Keratinocyte (primary cell): ENCODE data around the gene PRKAG2.

Experiments used
- EZH2 ChIP-seq: IDR thresholded peaks from one replicate; pipeline ENCODE4 v1.6.1; 2012; ENCODE audit warnings: inconsistent platforms, mild to moderate bottlenecking, low read length, moderate library complexity
- TF ChIP-seq, protein P1 (sequence below), 3 experiments: IDR thresholded peaks in 1 of 3; conservative IDR thresholded peaks in 1 of 3; optimal IDR thresholded peaks in 1 of 3; 2 replicates in 2 of 3; 3 replicates in 1 of 3; pipeline versions ENCODE3 to v1.5.1; 2011; ENCODE audit warnings: low read length in 3 of 3, mild to moderate bottlenecking in 3 of 3, moderate library complexity in 2 of 3, control low read depth in 1 of 3, inconsistent platforms in 1 of 3; ENCODE audit not compliant: insufficient read depth in 2 of 3; ENCODE audit errors: extremely low read depth in 1 of 3

- TF ChIP-seq, protein P1, sequence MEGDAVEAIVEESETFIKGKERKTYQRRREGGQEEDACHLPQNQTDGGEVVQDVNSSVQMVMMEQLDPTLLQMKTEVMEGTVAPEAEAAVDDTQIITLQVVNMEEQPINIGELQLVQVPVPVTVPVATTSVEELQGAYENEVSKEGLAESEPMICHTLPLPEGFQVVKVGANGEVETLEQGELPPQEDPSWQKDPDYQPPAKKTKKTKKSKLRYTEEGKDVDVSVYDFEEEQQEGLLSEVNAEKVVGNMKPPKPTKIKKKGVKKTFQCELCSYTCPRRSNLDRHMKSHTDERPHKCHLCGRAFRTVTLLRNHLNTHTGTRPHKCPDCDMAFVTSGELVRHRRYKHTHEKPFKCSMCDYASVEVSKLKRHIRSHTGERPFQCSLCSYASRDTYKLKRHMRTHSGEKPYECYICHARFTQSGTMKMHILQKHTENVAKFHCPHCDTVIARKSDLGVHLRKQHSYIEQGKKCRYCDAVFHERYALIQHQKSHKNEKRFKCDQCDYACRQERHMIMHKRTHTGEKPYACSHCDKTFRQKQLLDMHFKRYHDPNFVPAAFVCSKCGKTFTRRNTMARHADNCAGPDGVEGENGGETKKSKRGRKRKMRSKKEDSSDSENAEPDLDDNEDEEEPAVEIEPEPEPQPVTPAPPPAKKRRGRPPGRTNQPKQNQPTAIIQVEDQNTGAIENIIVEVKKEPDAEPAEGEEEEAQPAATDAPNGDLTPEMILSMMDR (optimal IDR thresholded peaks at IDR 0.05 in 1 of 3, IDR thresholded peaks at IDR 0.05 in 1 of 3, conservative IDR thresholded peaks at IDR 0.05 in 1 of 3; ENCODE audit: extremely low read depth in 1 of 3, insufficient read depth in 2 of 3, low read length in 3 of 3): no peak
- no peak for TF ChIP-seq EZH2
Measured at GRCh38 chr7:151688236-151688780, 188.6 kb downstream of the PRKAG2 start.
